Thymus (tissue), 11 donors: ENCODE data around the gene HDAC4. TPM values are rescaled to one million over a fixed set of nuclear protein-coding genes. Genes with fewer than 3 reads are reported as not detected.

Experiments used
- DNase-seq, 9 donors: peaks; one replicate each; pipeline ENCODE4 v3.0.0-alpha.2; 2013; ENCODE audit warnings: low spot score in 9 of 9, low read depth in 6 of 9, missing footprints in 1 of 9
- H3K27ac ChIP-seq, 2 donors: one replicate each; pipeline ENCODE4 v1.5.1; 2013; ENCODE audit warnings: control low read depth in 1 of 2, low read depth in 1 of 2, low read length in 1 of 2, mild to moderate bottlenecking in 1 of 2, moderate library complexity in 1 of 2
- H3K27me3 ChIP-seq, 2 donors: one replicate each; pipeline ENCODE4 v1.5.1; 2013; ENCODE audit warnings: low read length in 1 of 2; ENCODE audit not compliant: control insufficient read depth in 2 of 2, insufficient read depth in 1 of 2
- H3K36me3 ChIP-seq, 2 donors: one replicate each; pipeline ENCODE4 v1.5.1; 2013; ENCODE audit warnings: low read length in 1 of 2, mild to moderate bottlenecking in 1 of 2, moderate library complexity in 1 of 2; ENCODE audit not compliant: control insufficient read depth in 2 of 2, insufficient read depth in 2 of 2
- H3K4me1 ChIP-seq, 2 donors: one replicate each; pipeline ENCODE4 v1.5.1; 2013; ENCODE audit warnings: low read length in 2 of 2; ENCODE audit not compliant: control insufficient read depth in 2 of 2, insufficient read depth in 2 of 2
- H3K4me3 ChIP-seq, 2 donors: one replicate each; pipeline ENCODE4 v1.5.1; 2013; ENCODE audit warnings: low read length in 2 of 2, control low read depth in 1 of 2, mild to moderate bottlenecking in 1 of 2
- H3K9me3 ChIP-seq, 2 donors: one replicate each; pipeline ENCODE4 v1.5.1; 2013; ENCODE audit warnings: low read length in 1 of 2, mild to moderate bottlenecking in 1 of 2; ENCODE audit not compliant: control insufficient read depth in 2 of 2, insufficient read depth in 1 of 2
- WGBS: extraction: QIAGEN DNeasy Blood & Tissue Kit; methylation state at CpG from one replicate; pipeline ENCODE4 v1.1.7; 2013; 5-methylcytosine and 5-hydroxymethylcytosine counted together
- polyA plus RNA-seq: library from polyadenylated mRNA; stranded (reverse); fragments of 200-250 nt; gene quantifications from one replicate; pipeline ENCODE4 v1.2.3, GENCODE V29; 2013
- total RNA-seq: library from RNA; stranded (reverse); fragments of 120-200 nt; gene quantifications from one replicate; pipeline ENCODE4 v1.2.4, GENCODE V29; 2013
- donor health status: healthy.

Gene HDAC4
- total and polyA plus RNA-seq, 2 donors = 7.8 to 17.9 TPM

GRCh38 chr2:239381709-239382134 lies 19.1 kb downstream of the HDAC4 start:
- Histone ChIP-seq H3K9me3 (peaks cover 0 to 8% of the 10 kb centered on the region in 2 donors), H3K4me3 (no peak overlapping the region), H3K4me1 (peaks cover 17 to 69% of the 10 kb centered on the region in 2 donors), H3K27me3 (no peaks in the 10 kb centered on the region), H3K36me3 (peaks cover 36 to 41% of the 10 kb centered on the region in 2 donors), H3K27ac (peak overlapping the region in 1 of 2 donors; percentile 68)
- WGBS = 91% methylated on average over 7 of the region's 7 CpGs
- peak in 1 of 9 donors; percentile 15 for DNase-seq

GRCh38 chr2:239380831-239381708 lies 19.8 kb downstream of the HDAC4 start:
- Histone ChIP-seq H3K4me3 (peak overlapping the region in 1 of 2 donors; percentile 24), H3K36me3 (peaks cover 35 to 38% of the 10 kb centered on the region in 2 donors), H3K9me3 (peaks cover 0 to 8% of the 10 kb centered on the region in 2 donors), H3K27me3 (no peaks in the 10 kb centered on the region), H3K4me1 (peaks cover 17 to 71% of the 10 kb centered on the region in 2 donors), H3K27ac (peak overlapping the region; percentile 42 to 68)
- DNase-seq = peak in 8 of 9 donors; percentile 48 to 88 (median 72)
- WGBS = 35% methylated on average over 30 of the region's 30 CpGs

GRCh38 chr2:239379641-239380170 lies 21.1 kb downstream of the HDAC4 start:
- no peak overlapping the region for H3K27ac ChIP-seq
- peaks cover 0 to 8% of the 10 kb centered on the region in 2 donors for H3K9me3 ChIP-seq
- no peak for DNase-seq
- H3K27me3 ChIP-seq = no peaks in the 10 kb centered on the region
- WGBS = 98% methylated on average over 19 of the region's 19 CpGs
- H3K36me3 ChIP-seq = peaks cover 41 to 43% of the 10 kb centered on the region in 2 donors
- H3K4me1 ChIP-seq = peaks cover 17 to 67% of the 10 kb centered on the region in 2 donors
- H3K4me3 ChIP-seq = no peak overlapping the region

GRCh38 chr2:239378918-239379640 lies 21.7 kb downstream of the HDAC4 start:
- peaks cover 17 to 61% of the 10 kb centered on the region in 2 donors for H3K4me1 ChIP-seq
- peaks cover 0 to 7% of the 10 kb centered on the region in 2 donors for H3K9me3 ChIP-seq
- no peak overlapping the region for H3K4me3 ChIP-seq
- no peaks in the 10 kb centered on the region for H3K27me3 ChIP-seq
- peaks cover 42 to 43% of the 10 kb centered on the region in 2 donors for H3K36me3 ChIP-seq
- no peak for DNase-seq
- 94% methylated on average over 20 of the region's 20 CpGs for WGBS
- H3K27ac ChIP-seq = no peak overlapping the region

GRCh38 chr2:239378021-239378917 lies 22.6 kb downstream of the HDAC4 start:
- Histone ChIP-seq H3K4me3 (no peak overlapping the region), H3K27me3 (no peaks in the 10 kb centered on the region), H3K9me3 (no peaks in the 10 kb centered on the region), H3K36me3 (peaks cover 42 to 45% of the 10 kb centered on the region in 2 donors), H3K4me1 (peaks cover 11 to 53% of the 10 kb centered on the region in 2 donors), H3K27ac (peak overlapping the region in 1 of 2 donors; percentile 42)
- DNase-seq = no peak
- WGBS = 97% methylated on average over 36 of the region's 36 CpGs

GRCh38 chr2:239377591-239377990 lies 23.2 kb downstream of the HDAC4 start:
- DNase-seq = no peak
- Histone ChIP-seq H3K4me1 (peaks cover 8 to 52% of the 10 kb centered on the region in 2 donors), H3K9me3 (no peaks in the 10 kb centered on the region), H3K36me3 (peaks cover 42 to 43% of the 10 kb centered on the region in 2 donors), H3K27me3 (no peaks in the 10 kb centered on the region), H3K4me3 (no peak overlapping the region), H3K27ac (no peak overlapping the region)
- 98% methylated on average over 10 of the region's 10 CpGs for WGBS

- Histone ChIP-seq H3K27me3 (no peaks in the 10 kb centered on the region), H3K9me3 (no peaks in the 10 kb centered on the region), H3K27ac (no peak overlapping the region), H3K4me3 (no peak overlapping the region), H3K36me3 (peaks cover 46 to 47% of the 10 kb centered on the region in 2 donors), H3K4me1 (peaks cover 8 to 52% of the 10 kb centered on the region in 2 donors)
- 98% methylated on average over 21 of the region's 21 CpGs for WGBS
- DNase-seq = no peak
Measured at GRCh38 chr2:239376942-239377531, 23.8 kb downstream of the HDAC4 start.

GRCh38 chr2:239376351-239376750 lies 24.5 kb downstream of the HDAC4 start:
- no peaks in the 10 kb centered on the region for H3K9me3 ChIP-seq
- peaks cover 6 to 50% of the 10 kb centered on the region in 2 donors for H3K4me1 ChIP-seq
- DNase-seq = no peak
- 96% methylated on average over 13 of the region's 13 CpGs for WGBS
- no peak overlapping the region for H3K4me3 ChIP-seq
- no peaks in the 10 kb centered on the region for H3K27me3 ChIP-seq
- H3K36me3 ChIP-seq = peaks cover 46 to 47% of the 10 kb centered on the region in 2 donors
- H3K27ac ChIP-seq = no peak overlapping the region
